ENCODE measurements around the gene ABAT.

GRCh38 chr16:8795818-8796217, 121.4 kb downstream of the ABAT start:
- no peak for TF ChIP-seq ZBTB40 (IDR thresholded peaks at IDR 0.05; ENCODE audit: borderline replicate concordance)
- TF ChIP-seq CHD4 (IDR thresholded peaks at IDR 0.05) = no peak
- TF ChIP-seq POLR2A (IDR thresholded peaks at IDR 0.05; ENCODE audit: low read depth, low read length) = no peak
- TF ChIP-seq TAF1 (IDR thresholded peaks at IDR 0.05; ENCODE audit: borderline replicate concordance, low read depth, low read length) = no peak
- TF ChIP-seq IKZF2 (IDR thresholded peaks at IDR 0.05) = no peak
- no peak for TF ChIP-seq ZNF384 (IDR thresholded peaks at IDR 0.05; ENCODE audit: borderline replicate concordance, low read depth, low read length)
- TF ChIP-seq CHD2 (IDR thresholded peaks at IDR 0.05; ENCODE audit: borderline replicate concordance, low read depth, low read length) = no peak
- no peak for TF ChIP-seq PML (IDR thresholded peaks at IDR 0.05; ENCODE audit: low read length)
- TF ChIP-seq PAX5 (IDR thresholded peaks at IDR 0.05; ENCODE audit: borderline replicate concordance, low read depth, low read length) = no peak
- no peak for TF ChIP-seq TCF7 (IDR thresholded peaks at IDR 0.05; ENCODE audit: borderline replicate concordance)
- no peak for TF ChIP-seq CTCF (IDR thresholded peaks at IDR 0.05 in 2 of 3, conservative IDR thresholded peaks at IDR 0.05 in 1 of 3; ENCODE audit: control insufficient read depth in 2 of 3, extremely low read depth in 1 of 3, insufficient read depth in 1 of 3, low read depth in 3 of 3, low read length in 3 of 3)

Measured in GM12878 (cell line).